Upper lobe of left lung (tissue), 6 donors: ENCODE data around the gene ERG. TPM values are rescaled to one million over a fixed set of nuclear protein-coding genes. Genes with fewer than 3 reads are reported as not detected.

Experiments used
- ATAC-seq, 2 donors: fragments of 200-7000 bp; cut with Tn5 transposase; one replicate each; pipeline ENCODE4 v1.9.1; 2022; ENCODE audit warnings: mild to moderate bottlenecking in 2 of 2, moderate library complexity in 2 of 2; ENCODE audit not compliant: low FRiP score in 2 of 2
- DNase-seq, 2 donors: peaks; one replicate each; pipeline ENCODE4 v3.0.0-alpha.2; 2019 to 2020
- H3K27ac ChIP-seq, 4 donors: fragments of 200-600 bp; sonication (generic); one replicate each; pipeline ENCODE4 v1.5.1; 2016 to 2019
- H3K27me3 ChIP-seq, 4 donors: fragments of 200-600 bp; sonication (generic); one replicate each; pipeline ENCODE4 v1.5.1; 2017 to 2019
- H3K36me3 ChIP-seq, 4 donors: fragments of 200-600 bp; sonication (generic); one replicate each; pipeline ENCODE4 v1.5.1; 2016 to 2019
- H3K4me1 ChIP-seq, 4 donors: fragments of 200-600 bp; sonication (generic); one replicate each; pipeline ENCODE4 v1.5.1; 2018 to 2019
- H3K4me3 ChIP-seq, 4 donors: fragments of 200-600 bp; sonication (generic); one replicate each; pipeline ENCODE4 v1.5.1; 2017 to 2019; ENCODE audit warnings: mild to moderate bottlenecking in 2 of 4, moderate library complexity in 1 of 4
- H3K9me3 ChIP-seq, 4 donors: fragments of 200-600 bp; sonication (generic); one replicate each; pipeline ENCODE4 v1.5.1; 2018 to 2019
- CTCF ChIP-seq, 6 experiments: fragments of 450-650 bp in 4 of 6; fragments of 200-600 bp in 2 of 6; sonication (generic) in 2 of 6; IDR thresholded peaks; one replicate each; pipeline ENCODE4 v1.5.1; 2016 to 2019; ENCODE audit warnings: antibody characterized with exemption in 6 of 6
- EP300 ChIP-seq, 4 donors: sonication (generic); formaldehyde crosslinking; IDR thresholded peaks; one replicate each; pipeline ENCODE4 v1.5.1; 2017; ENCODE audit warnings: antibody characterized with exemption in 4 of 4, control low read depth in 2 of 4
- POLR2A ChIP-seq, 4 donors: fragments of 450-650 bp; IDR thresholded peaks; one replicate each; pipeline ENCODE4 v1.5.1; 2016 to 2017; ENCODE audit warnings: antibody characterized with exemption in 4 of 4, mild to moderate bottlenecking in 2 of 4
- POLR2AphosphoS5 ChIP-seq, 2 donors: sonication (generic); formaldehyde crosslinking; IDR thresholded peaks; one replicate each; pipeline ENCODE4 v1.5.1; 2017; ENCODE audit warnings: antibody characterized with exemption in 2 of 2
- WGBS, 2 donors: methylation state at CpG; one replicate each; pipeline ENCODE4 v1.1.5; 2017 to 2018; 5-methylcytosine and 5-hydroxymethylcytosine counted together
- total RNA-seq, 6 donors: library from RNA; depleted of rRNA in 4 of 6; stranded (reverse); fragments of >200 nt in 4 of 6; gene quantifications; one replicate each; pipeline versions ENCODE4 v1.1.0 to v1.2.1, GENCODE V29; 2016 to 2021
- donor health status: DM: no; HTN: no; CAD: no; lungs with moderate emphysema.
- donor health status: DM: no; HTN: yes; CAD: no; lungs with severe emphysema.

Gene ERG
- total RNA-seq, 6 donors from 2014 or later = 14.7 to 38.9 (median 18.1) TPM

- no peak for ATAC-seq
- Histone ChIP-seq H3K27ac (peak overlapping the region in 3 of 4 donors; percentile 23 to 73 (median 26)), H3K9me3 (no peaks in the 10 kb centered on the region), H3K27me3 (no peaks in the 10 kb centered on the region), H3K36me3 (no peaks in the 10 kb centered on the region), H3K4me3 (no peak overlapping the region), H3K4me1 (peaks cover 16 to 21% (median 18%) of the 10 kb centered on the region in 4 donors)
- DNase-seq = peak in 1 of 2 donors; percentile 34
- WGBS, 2 donors = 75 to 81% methylated on average over 5 of the region's 5 CpGs
- TF ChIP-seq POLR2AphosphoS5 (IDR thresholded peaks at IDR 0.05) (no peak), EP300 (IDR thresholded peaks at IDR 0.05) (peak in 2 of 4 donors; percentile 32 to 77), CTCF (IDR thresholded peaks at IDR 0.05) (peak in 1 of 6 experiments; percentile 14), POLR2A (IDR thresholded peaks at IDR 0.05) (peak in 1 of 4 donors; percentile 3)
Measured at GRCh38 chr21:38341546-38342012, 156.7 kb downstream of the ERG start.

- no peak for DNase-seq
- H3K9me3 ChIP-seq = no peaks in the 10 kb centered on the region
- WGBS, 2 donors = 91 to 100% methylated on average over 3 to 4 of the region's 4 CpGs
- no peaks in the 10 kb centered on the region for H3K27me3 ChIP-seq
- no peak overlapping the region for H3K27ac ChIP-seq
- no peak for ATAC-seq
- no peaks in the 10 kb centered on the region for H3K36me3 ChIP-seq
- H3K4me1 ChIP-seq = peaks cover 16 to 21% (median 18%) of the 10 kb centered on the region in 4 donors
- no peak overlapping the region for H3K4me3 ChIP-seq
- TF ChIP-seq POLR2AphosphoS5 (IDR thresholded peaks at IDR 0.05) (no peak), EP300 (IDR thresholded peaks at IDR 0.05) (no peak), CTCF (IDR thresholded peaks at IDR 0.05) (no peak)
Measured at GRCh38 chr21:38340131-38340530, 158.1 kb downstream of the ERG start.

- peaks cover 1 to 14% (median 2%) of the 10 kb centered on the region in 4 donors for H3K4me1 ChIP-seq
- TF ChIP-seq POLR2A (IDR thresholded peaks at IDR 0.05) = no peak
- TF ChIP-seq POLR2AphosphoS5 (IDR thresholded peaks at IDR 0.05) = no peak
- no peak for TF ChIP-seq EP300 (IDR thresholded peaks at IDR 0.05)
- TF ChIP-seq CTCF (IDR thresholded peaks at IDR 0.05) = no peak
- whole genome bisulfite sequencing, 2 donors = 91 to 95% methylated on average over 5 of the region's 5 CpGs
- H3K27ac ChIP-seq = no peak overlapping the region
- no peak for DNase-seq
- ATAC-seq = peak in 1 of 2 donors; percentile 21
- H3K36me3 ChIP-seq = no peaks in the 10 kb centered on the region
- no peaks in the 10 kb centered on the region for H3K27me3 ChIP-seq
- H3K9me3 ChIP-seq = no peaks in the 10 kb centered on the region
- no peak overlapping the region for H3K4me3 ChIP-seq
Measured at GRCh38 chr21:38337793-38338192, 160.5 kb downstream of the ERG start.

GRCh38 chr21:38334866-38335265, 163.4 kb downstream of the ERG start:
- Histone ChIP-seq H3K27me3 (no peaks in the 10 kb centered on the region), H3K27ac (no peak overlapping the region), H3K4me3 (no peak overlapping the region), H3K36me3 (no peaks in the 10 kb centered on the region), H3K9me3 (no peaks in the 10 kb centered on the region), H3K4me1 (no peaks in the 10 kb centered on the region)
- ATAC-seq = no peak
- no peak for TF ChIP-seq CTCF (IDR thresholded peaks at IDR 0.05)
- peak in 1 of 2 donors; percentile 16 for TF ChIP-seq POLR2AphosphoS5 (IDR thresholded peaks at IDR 0.05)
- 89 to 100% methylated on average over 3 to 8 of the region's 8 CpGs for WGBS, 2 donors
- DNase-seq = peak in 1 of 2 donors; percentile 68
